ENCODE data around the gene EFCAB8. TPM values are rescaled to one million over a fixed set of nuclear protein-coding genes. Genes with fewer than 3 reads are reported as not detected.

EFCAB8 gene
- total and polyA plus RNA-seq, 8 donors: 0.18 to 0.45 TPM; not detected in 6

DNA sequence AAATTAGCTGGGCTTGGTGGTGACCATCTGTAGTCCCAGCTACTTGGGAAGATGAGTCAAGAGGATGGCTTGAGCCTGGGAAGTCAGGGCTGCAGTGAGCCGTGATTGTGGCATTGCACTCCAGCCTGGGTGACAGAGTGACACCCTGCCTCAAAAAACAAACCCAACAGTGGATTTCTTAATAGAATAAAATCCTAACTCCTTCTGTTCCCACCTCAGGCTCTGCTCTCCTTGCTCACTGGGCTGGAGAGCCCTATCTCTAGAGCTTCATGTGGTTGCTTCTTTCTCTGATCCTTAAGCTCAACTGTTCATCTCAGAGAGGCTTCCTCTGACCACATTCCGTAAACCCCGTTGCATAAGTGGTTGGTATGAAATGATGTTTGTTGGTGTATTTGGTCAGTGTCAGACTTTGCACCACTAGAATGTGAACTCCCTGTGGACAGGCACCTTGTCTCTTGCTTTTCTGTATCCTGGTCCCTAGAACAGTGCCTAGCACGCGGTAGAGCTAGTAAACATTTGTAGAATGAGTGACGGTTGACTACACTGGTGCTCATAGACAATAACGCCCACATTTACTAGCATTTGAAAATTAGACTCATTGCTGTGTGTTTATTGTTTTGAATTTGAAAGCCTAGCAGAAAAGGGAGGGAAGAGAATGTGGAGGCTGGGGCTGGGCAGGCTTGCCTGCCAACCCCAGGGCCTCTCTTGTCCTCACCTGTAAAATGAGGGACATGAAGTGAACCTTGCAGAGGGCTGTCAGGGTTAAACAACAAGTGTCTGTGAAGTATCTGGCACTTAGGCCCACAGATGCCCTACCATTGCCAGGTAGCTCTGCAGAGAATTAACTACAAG lies 34.8 kb upstream of the EFCAB8 start:
- Histone ChIP-seq H3K4me3 (no peak overlapping the region), H3K4me1 (peaks cover 39 to 79% (median 55%) of the 10 kb centered on the region in 4 donors), H3K27ac (peak overlapping the region in 3 of 5 donors; percentile 40 to 99 (median 54)), H3K27me3 (no peaks in the 10 kb centered on the region), H3K36me3 (peaks cover 16 to 36% (median 34%) of the 10 kb centered on the region in 4 donors), H3K9me3 (no peaks in the 10 kb centered on the region)
- DNase-seq: no peak
- WGBS, 5 donors: 74 to 87% (median 85%) methylated on average over 7 of the region's 7 CpGs
- TF ChIP-seq POLR2A (IDR thresholded peaks at IDR 0.05): no peak
- TF ChIP-seq CTCF (IDR thresholded peaks at IDR 0.05): no peak
- no peak for TF ChIP-seq EP300 (IDR thresholded peaks at IDR 0.05)
- intact Hi-C loops (cut with DNase I; ENCODE audit: low total_unique reads): no loop called here

- TF ChIP-seq EP300 (IDR thresholded peaks at IDR 0.05) (no peak), POLR2AphosphoS5 (IDR thresholded peaks at IDR 0.05) (no peak), POLR2A (IDR thresholded peaks at IDR 0.05) (no peak), CTCF (IDR thresholded peaks at IDR 0.05) (no peak)
- intact Hi-C loops (cut with DNase I; ENCODE audit: low total_unique reads): no loop called here
- Histone ChIP-seq H3K4me1 (peaks cover 25 to 78% (median 49%) of the 10 kb centered on the region in 4 donors), H3K27me3 (no peaks in the 10 kb centered on the region), H3K4me3 (no peak overlapping the region), H3K9me3 (no peaks in the 10 kb centered on the region), H3K36me3 (peaks cover 16 to 56% (median 43%) of the 10 kb centered on the region in 4 donors), H3K27ac (peak overlapping the region in 4 of 5 donors; percentile 9 to 82 (median 50))
- WGBS, 5 donors: 85 to 93% (median 86%) methylated on average over 4 of the region's 4 CpGs
- peak in 1 of 2 donors; percentile 61 for DNase-seq
These were observed 30.6 kb upstream of the EFCAB8 start for GRCh38 chr20:32828029-32828680.

DNA sequence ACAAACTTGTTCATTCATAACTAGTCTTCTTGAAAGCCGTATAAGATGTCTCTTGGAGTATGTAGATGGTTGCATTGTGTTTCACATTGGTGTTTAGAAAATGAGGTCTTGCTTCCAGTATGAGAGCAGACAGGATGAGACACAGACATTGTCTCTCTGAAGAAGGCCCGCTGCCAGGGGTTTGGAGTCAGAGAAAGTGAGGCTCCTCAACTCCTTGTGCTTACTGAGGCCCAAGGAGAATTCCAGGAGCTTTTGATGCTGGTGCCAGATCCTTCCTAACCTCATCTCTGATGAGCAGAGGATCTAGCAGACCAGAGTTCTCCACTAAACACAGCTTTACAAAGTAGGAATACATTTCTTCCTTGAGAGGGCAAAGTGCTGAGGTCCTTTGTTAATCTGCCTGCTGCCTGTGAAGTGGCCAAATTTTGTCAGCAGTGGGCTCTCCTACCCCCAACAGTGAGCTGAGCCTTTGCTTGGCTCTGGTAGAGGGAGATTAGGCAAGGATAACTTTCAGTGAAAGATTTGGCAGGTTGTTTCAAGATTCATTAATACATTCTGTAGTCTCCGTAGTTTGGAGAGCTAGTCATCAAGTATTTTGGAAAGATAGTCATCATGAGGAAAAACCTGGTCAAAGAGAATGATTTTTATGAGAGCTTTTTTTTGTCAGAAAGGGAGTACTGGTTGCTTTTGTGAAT lies 29.3 kb upstream of the EFCAB8 start:
- Histone ChIP-seq H3K4me3 (no peak overlapping the region), H3K4me1 (peaks cover 14 to 72% (median 46%) of the 10 kb centered on the region in 4 donors), H3K27me3 (no peaks in the 10 kb centered on the region), H3K36me3 (peaks cover 22 to 65% (median 51%) of the 10 kb centered on the region in 4 donors), H3K27ac (peak overlapping the region in 4 of 5 donors; percentile 59 to 82 (median 72)), H3K9me3 (no peaks in the 10 kb centered on the region)
- intact Hi-C loops (cut with DNase I; ENCODE audit: low total_unique reads): no loop called here
- 53 to 81% (median 74%) methylated on average over 3 of the region's 3 CpGs for WGBS, 5 donors
- TF ChIP-seq EP300 (IDR thresholded peaks at IDR 0.05) (no peak), POLR2A (IDR thresholded peaks at IDR 0.05) (no peak), POLR2AphosphoS5 (IDR thresholded peaks at IDR 0.05) (no peak)
- no peak for DNase-seq

DNA sequence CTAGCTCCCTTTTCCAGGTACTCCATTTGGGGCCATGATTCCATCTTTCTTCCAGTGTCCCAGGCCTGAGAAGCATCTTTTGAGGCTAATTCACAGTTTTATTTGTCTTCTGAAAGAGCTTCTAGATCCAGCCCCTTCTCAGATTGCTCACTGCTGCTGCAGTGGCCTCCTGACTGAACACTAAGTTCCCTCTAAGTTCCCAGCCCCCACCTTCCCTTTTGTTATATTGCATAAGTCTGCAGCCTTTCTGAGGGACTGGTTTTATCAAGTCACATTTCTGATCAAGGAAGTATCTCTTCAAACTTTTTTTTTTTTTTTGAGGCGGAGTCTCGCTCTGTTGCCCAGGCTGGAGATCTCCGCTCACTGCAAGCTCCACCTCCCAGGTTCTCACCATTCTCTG lies 28.3 kb upstream of the EFCAB8 start:
- Histone ChIP-seq H3K36me3 (peaks cover 28 to 74% (median 58%) of the 10 kb centered on the region in 4 donors), H3K4me3 (no peak overlapping the region), H3K4me1 (peaks cover 14 to 64% (median 45%) of the 10 kb centered on the region in 4 donors), H3K27ac (peak overlapping the region in 4 of 5 donors; percentile 59 to 82 (median 72)), H3K27me3 (no peaks in the 10 kb centered on the region), H3K9me3 (no peaks in the 10 kb centered on the region)
- intact Hi-C loops (cut with DNase I; ENCODE audit: low total_unique reads): no loop called here
- TF ChIP-seq CTCF (IDR thresholded peaks at IDR 0.05): no peak
- TF ChIP-seq POLR2AphosphoS5 (IDR thresholded peaks at IDR 0.05): no peak
- TF ChIP-seq EP300 (IDR thresholded peaks at IDR 0.05): no peak
- TF ChIP-seq POLR2A (IDR thresholded peaks at IDR 0.05): no peak
- DNase-seq: peak in 1 of 2 donors; percentile 39
- 78 to 96% (median 88%) methylated on average over 3 of the region's 3 CpGs for WGBS, 5 donors

Measured in stomach (tissue), 9 donors.